GM12878 (cell line): ENCODE results near the gene BCAS4. TPM values are rescaled to one million over a fixed set of nuclear protein-coding genes. Genes with fewer than 3 reads are reported as not detected.
A peak's percentile ranks its signal among the peaks of the same experiment; 100 is the strongest.

ENCODE experiments used
- BCL3 ChIP-seq: IDR thresholded peaks from 2 replicates; pipeline ENCODE4 v1.6.1; 2011; ENCODE audit warnings: borderline replicate concordance, low read depth, mild to moderate bottlenecking, moderate library complexity, low read length; ENCODE audit not compliant: insufficient read depth, poor library complexity, severe bottlenecking
- CREB1 ChIP-seq: IDR thresholded peaks from 2 replicates; pipeline ENCODE4 v1.6.1; 2012; ENCODE audit warnings: low read depth, mild to moderate bottlenecking, inconsistent platforms
- E4F1 ChIP-seq: fragments of 450-650 bp; IDR thresholded peaks from 2 replicates; pipeline ENCODE4 v1.6.1; 2018; ENCODE audit warnings: borderline replicate concordance, mild to moderate bottlenecking; ENCODE audit not compliant: partially characterized antibody
- FOXM1 ChIP-seq: IDR thresholded peaks from 2 replicates; pipeline ENCODE4 v1.6.1; 2012; ENCODE audit warnings: low read depth, mild to moderate bottlenecking, inconsistent platforms, low read length, moderate library complexity
- GABPA ChIP-seq: IDR thresholded peaks from 2 replicates; pipeline ENCODE4 v1.6.1; 2014; ENCODE audit warnings: antibody characterized with exemption, low read depth, mild to moderate bottlenecking, inconsistent platforms
- MTA2 ChIP-seq: fragments of 450-650 bp; IDR thresholded peaks from 2 replicates; pipeline ENCODE4 v1.6.1; 2016; ENCODE audit warnings: low read depth, mild to moderate bottlenecking, moderate library complexity
- NRF1 ChIP-seq: conservative IDR thresholded peaks from 2 replicates; pipeline ENCODE4 v1.6.1; 2011; ENCODE audit warnings: mild to moderate bottlenecking, low read depth, low read length, improper control_type of control experiment
- PAX5 ChIP-seq: IDR thresholded peaks from 2 replicates; pipeline ENCODE4 v1.6.1; 2011; ENCODE audit warnings: low read depth, low read length, borderline replicate concordance
- PML ChIP-seq: IDR thresholded peaks from 2 replicates; pipeline ENCODE4 v1.6.1; 2012; ENCODE audit warnings: low read length, inconsistent platforms
- RAD21 ChIP-seq: IDR thresholded peaks from 2 replicates; pipeline ENCODE4 v1.6.1; 2011; ENCODE audit warnings: mild to moderate bottlenecking, low read depth, low read length, moderate library complexity; ENCODE audit not compliant: insufficient read depth
- RUNX3 ChIP-seq: IDR thresholded peaks from 2 replicates; pipeline ENCODE4 v1.6.1; 2012; ENCODE audit warnings: low read length, inconsistent platforms
- ZNF274 ChIP-seq: IDR thresholded peaks from one replicate; pipeline ENCODE4 v1.8.0; 2011; ENCODE audit not compliant: insufficient read length, insufficient read depth
- polyA plus RNA-seq, 11 experiments: library from polyadenylated mRNA; depleted of rRNA in 4 of 11; unstranded in 6 of 11; stranded (reverse) in 5 of 11; fragments of >200 nt; fragmentation: Nextera tagmentation in 4 of 11; fragmentation: Illumina TruSeq in 1 of 11; extraction: Ambion mirVana in 4 of 11; extraction: Trizol in 1 of 11; gene quantifications; 1 replicate in 1 of 11; 2 replicates in 10 of 11; pipeline versions ENCODE4 v1.2.1 to v1.2.3, GENCODE V29; 2011 to 2016; ENCODE audit warnings: inconsistent platforms in 2 of 11, missing spikeins in 2 of 11, low read depth in 1 of 11
- total RNA-seq, 4 experiments: library from RNA; depleted of rRNA in 3 of 4; stranded (reverse); fragments of >200 nt in 3 of 4; fragmentation: Illumina TruSeq in 1 of 4; extraction: Trizol in 1 of 4; gene quantifications; 2 replicates each; pipeline versions ENCODE4 v1.2.1 to v1.2.3, GENCODE V29; 2013 to 2021
- TF ChIP-seq, protein P1 (sequence below): IDR thresholded peaks from 2 replicates; pipeline ENCODE4 v1.6.1; 2012; ENCODE audit warnings: improper control_type of control experiment, low read depth, low read length; ENCODE audit not compliant: insufficient replicate concordance

The BCAS4 gene
- total and polyA plus RNA-seq, 10 of the 15 experiments (the other 5 are each of a cell fraction or from before 2014, with no cell fraction given), result 14.8 to 214 (median 65.3) TPM

DNA sequence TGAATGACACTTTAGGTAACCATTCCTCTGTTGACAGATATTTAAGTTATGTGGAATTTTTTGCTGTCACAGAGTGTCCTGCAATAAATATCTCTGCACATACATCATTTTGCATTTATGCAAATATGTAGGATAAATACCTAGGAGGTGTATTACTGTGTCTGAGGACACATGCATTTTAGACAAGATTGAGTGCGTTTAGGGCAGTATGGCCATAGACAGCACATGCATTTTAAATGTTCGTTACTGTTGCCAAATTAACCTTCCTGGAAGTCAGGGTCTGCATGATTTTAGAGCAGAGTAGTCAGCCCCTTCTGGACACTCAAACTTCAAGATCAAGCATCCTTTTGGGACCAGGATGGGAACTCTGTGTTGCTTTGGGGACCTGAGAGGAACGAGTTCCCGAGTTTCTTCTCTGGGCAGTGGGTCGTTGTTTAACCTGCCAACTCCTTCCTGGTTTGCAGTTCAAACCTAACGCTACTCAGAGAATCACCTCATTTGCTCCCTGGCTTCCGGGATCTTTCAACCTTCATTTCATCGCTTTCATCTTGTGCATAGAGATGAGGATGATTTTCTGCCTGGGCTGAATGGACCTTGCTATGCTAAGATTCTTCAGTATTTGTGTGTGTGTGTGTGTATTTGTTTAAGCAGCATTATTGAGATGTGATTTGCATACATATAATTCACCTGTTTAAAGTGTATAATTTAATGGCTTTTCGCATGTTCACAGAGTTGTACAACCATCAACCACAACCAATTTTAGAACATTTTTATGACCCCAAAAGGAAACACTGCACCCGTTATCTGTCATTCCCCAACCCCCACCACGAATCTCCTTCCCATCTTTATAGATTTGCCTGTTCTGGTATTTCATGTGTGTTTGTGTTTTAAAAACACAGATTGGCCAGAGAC lies 9.8 kb downstream of the BCAS4 start (continued):
- TF ChIP-seq, protein P1, sequence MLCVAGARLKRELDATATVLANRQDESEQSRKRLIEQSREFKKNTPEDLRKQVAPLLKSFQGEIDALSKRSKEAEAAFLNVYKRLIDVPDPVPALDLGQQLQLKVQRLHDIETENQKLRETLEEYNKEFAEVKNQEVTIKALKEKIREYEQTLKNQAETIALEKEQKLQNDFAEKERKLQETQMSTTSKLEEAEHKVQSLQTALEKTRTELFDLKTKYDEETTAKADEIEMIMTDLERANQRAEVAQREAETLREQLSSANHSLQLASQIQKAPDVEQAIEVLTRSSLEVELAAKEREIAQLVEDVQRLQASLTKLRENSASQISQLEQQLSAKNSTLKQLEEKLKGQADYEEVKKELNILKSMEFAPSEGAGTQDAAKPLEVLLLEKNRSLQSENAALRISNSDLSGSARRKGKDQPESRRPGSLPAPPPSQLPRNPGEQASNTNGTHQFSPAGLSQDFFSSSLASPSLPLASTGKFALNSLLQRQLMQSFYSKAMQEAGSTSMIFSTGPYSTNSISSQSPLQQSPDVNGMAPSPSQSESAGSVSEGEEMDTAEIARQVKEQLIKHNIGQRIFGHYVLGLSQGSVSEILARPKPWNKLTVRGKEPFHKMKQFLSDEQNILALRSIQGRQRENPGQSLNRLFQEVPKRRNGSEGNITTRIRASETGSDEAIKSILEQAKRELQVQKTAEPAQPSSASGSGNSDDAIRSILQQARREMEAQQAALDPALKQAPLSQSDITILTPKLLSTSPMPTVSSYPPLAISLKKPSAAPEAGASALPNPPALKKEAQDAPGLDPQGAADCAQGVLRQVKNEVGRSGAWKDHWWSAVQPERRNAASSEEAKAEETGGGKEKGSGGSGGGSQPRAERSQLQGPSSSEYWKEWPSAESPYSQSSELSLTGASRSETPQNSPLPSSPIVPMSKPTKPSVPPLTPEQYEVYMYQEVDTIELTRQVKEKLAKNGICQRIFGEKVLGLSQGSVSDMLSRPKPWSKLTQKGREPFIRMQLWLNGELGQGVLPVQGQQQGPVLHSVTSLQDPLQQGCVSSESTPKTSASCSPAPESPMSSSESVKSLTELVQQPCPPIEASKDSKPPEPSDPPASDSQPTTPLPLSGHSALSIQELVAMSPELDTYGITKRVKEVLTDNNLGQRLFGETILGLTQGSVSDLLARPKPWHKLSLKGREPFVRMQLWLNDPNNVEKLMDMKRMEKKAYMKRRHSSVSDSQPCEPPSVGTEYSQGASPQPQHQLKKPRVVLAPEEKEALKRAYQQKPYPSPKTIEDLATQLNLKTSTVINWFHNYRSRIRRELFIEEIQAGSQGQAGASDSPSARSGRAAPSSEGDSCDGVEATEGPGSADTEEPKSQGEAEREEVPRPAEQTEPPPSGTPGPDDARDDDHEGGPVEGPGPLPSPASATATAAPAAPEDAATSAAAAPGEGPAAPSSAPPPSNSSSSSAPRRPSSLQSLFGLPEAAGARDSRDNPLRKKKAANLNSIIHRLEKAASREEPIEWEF, result no peak
- no peak for TF ChIP-seq RAD21
- TF ChIP-seq NRF1, result no peak
- TF ChIP-seq ZNF274, result no peak
- 0 out of 2 replicates have a peak, but pooled peaks have one; percentile 22 for TF ChIP-seq CREB1
- TF ChIP-seq PAX5, result no peak
- TF ChIP-seq RUNX3, result peak; percentile 86
- TF ChIP-seq BCL3, result no peak
- TF ChIP-seq FOXM1, result 0 out of 2 replicates have a peak, but pooled peaks have one; percentile 41
- no peak for TF ChIP-seq E4F1
- peak; percentile 50; the same call in 1 of the 2 replicates for TF ChIP-seq PML
- no peak; the same call in 1 of the 2 replicates for TF ChIP-seq GABPA
- 0 out of 2 replicates have a peak, but pooled peaks have one; percentile 18 for TF ChIP-seq MTA2
